Mesendoderm (in vitro differentiated cells): ENCODE results near the gene PCYT2.
A peak's percentile ranks its signal among the peaks of the same experiment; 100 is the strongest.

Experiments
- DNase-seq: peaks from one replicate; pipeline ENCODE4 v3.0.0; 2013
- H2AK5ac ChIP-seq: 2 replicates; pipeline ENCODE4 v1.6.1; 2013; ENCODE audit warnings: low read length, inconsistent platforms
- H2BK120ac ChIP-seq: 2 replicates; pipeline ENCODE4 v1.6.1; 2013; ENCODE audit warnings: low read depth, mild to moderate bottlenecking, low read length, moderate library complexity, mixed read lengths
- H2BK15ac ChIP-seq: replicated peaks from 2 replicates; pipeline ENCODE4 v1.6.1; 2013; ENCODE audit warnings: low read depth, mild to moderate bottlenecking, moderate library complexity
- H2BK5ac ChIP-seq: 2 replicates; pipeline ENCODE4 v1.6.1; 2013; ENCODE audit warnings: low read length, inconsistent platforms
- H3K18ac ChIP-seq: 2 replicates; pipeline ENCODE4 v1.6.1; 2013; ENCODE audit warnings: mild to moderate bottlenecking, low read length, mixed read lengths
- H3K23ac ChIP-seq: one replicate; pipeline ENCODE4 v1.6.1; 2013; ENCODE audit warnings: low read length
- H3K27ac ChIP-seq: 2 replicates; pipeline ENCODE4 v1.5.1; 2013; ENCODE audit warnings: low read depth, mild to moderate bottlenecking, inconsistent platforms, low read length, moderate library complexity
- H3K27me3 ChIP-seq: 2 replicates; pipeline ENCODE4 v1.6.1; 2013; ENCODE audit warnings: low read length, control low read depth, mild to moderate bottlenecking, inconsistent platforms; ENCODE audit not compliant: insufficient read depth, poor library complexity
- H3K36me3 ChIP-seq: 2 replicates; pipeline ENCODE4 v1.6.1; 2013; ENCODE audit warnings: low read length, inconsistent platforms; ENCODE audit not compliant: control insufficient read depth, insufficient read depth
- H3K4ac ChIP-seq: one replicate; pipeline ENCODE4 v1.6.1; 2013; ENCODE audit warnings: low read depth, mild to moderate bottlenecking, low read length, moderate library complexity
- H3K4me1 ChIP-seq: 2 replicates; pipeline ENCODE4 v1.6.1; 2013; ENCODE audit warnings: low read depth, low read length, inconsistent platforms; ENCODE audit not compliant: control insufficient read depth
- H3K4me2 ChIP-seq: 2 replicates; pipeline ENCODE4 v1.6.1; 2013; ENCODE audit warnings: low read length
- H3K4me3 ChIP-seq: 2 replicates; pipeline ENCODE4 v1.5.1; 2013; ENCODE audit warnings: mild to moderate bottlenecking, low read length
- H3K56ac ChIP-seq: one replicate; pipeline ENCODE4 v1.6.1; 2013; ENCODE audit warnings: low read length
- H3K79me1 ChIP-seq: 2 replicates; pipeline ENCODE4 v1.6.1; 2013; ENCODE audit warnings: low read length, inconsistent platforms
- H3K79me2 ChIP-seq: 2 replicates; pipeline ENCODE4 v1.6.1; 2013; ENCODE audit warnings: mild to moderate bottlenecking, low read length; ENCODE audit not compliant: control insufficient read depth, insufficient read depth
- H3K9ac ChIP-seq: 2 replicates; pipeline ENCODE4 v1.6.1; 2013; ENCODE audit warnings: low read length, inconsistent platforms
- H4K5ac ChIP-seq: one replicate; pipeline ENCODE4 v1.6.1; 2013; ENCODE audit warnings: low read length
- H4K8ac ChIP-seq: one replicate; pipeline ENCODE4 v1.6.1; 2013; ENCODE audit warnings: low read depth, mild to moderate bottlenecking, control low read depth, low read length, moderate library complexity
- WGBS: extraction: QIAGEN DNeasy Blood & Tissue Kit; methylation state at CpG from one replicate; pipeline ENCODE4 v1.1.7; 2013; ENCODE audit warnings: low lambda C conversion rate, missing lambda C conversion rate; ENCODE audit not compliant: insufficient coverage; ENCODE audit errors: extremely low coverage; 5-methylcytosine and 5-hydroxymethylcytosine counted together

The PCYT2 gene

DNA sequence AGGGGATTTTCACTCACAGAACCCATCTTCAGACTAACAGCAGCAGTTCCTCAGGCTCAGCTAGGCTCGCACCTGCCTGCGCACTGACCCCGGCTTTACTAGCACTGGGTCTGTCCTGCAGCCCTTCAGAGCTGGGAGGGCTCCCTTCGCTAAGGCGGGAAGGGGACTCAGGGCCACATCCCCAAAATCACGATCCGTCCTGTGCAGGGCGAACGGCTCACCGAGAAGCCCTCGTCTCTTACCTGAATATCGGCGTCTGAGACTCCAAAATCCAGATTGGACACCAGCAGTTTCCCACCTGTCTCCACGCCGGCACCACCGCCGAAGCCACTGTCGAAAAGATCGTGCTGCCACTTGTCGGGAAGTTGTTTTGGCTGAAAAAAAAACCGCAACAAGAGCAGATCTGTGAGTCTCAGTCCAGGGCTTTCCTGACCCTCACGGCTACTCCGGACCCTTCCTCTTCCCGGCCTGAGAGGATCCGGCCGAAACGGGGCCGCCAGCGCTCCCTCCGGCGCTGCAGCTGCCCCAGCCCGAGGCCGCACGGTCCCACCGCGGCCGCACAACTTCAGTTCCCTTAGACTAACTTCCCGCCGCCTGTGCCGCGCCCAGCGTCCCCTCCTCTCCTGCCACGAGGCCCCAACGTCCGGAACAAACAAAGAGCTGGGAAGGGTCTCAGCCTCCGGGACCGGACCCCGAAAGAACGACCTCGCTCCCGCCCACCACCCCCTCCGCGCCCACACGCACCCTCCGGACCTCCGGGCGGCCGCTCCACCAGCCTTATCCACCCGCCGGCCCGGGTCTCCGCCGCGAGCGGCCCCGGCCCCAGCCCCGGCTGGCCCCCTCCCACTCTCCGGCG, 20.5 kb downstream of the PCYT2 start:
- Histone ChIP-seq H3K4me3 (peak overlapping the region; percentile 94), H3K23ac (no peak overlapping the region), H4K8ac (no peak overlapping the region), H2BK120ac (no peak overlapping the region), H3K56ac (peak overlapping the region; percentile 96), H3K27ac (peak overlapping the region; percentile 46), H3K79me1 (peaks cover 34% of the 10 kb centered on the region), H3K27me3 (no peaks in the 10 kb centered on the region), H3K79me2 (peaks cover 40% of the 10 kb centered on the region), H3K4me1 (no peaks in the 10 kb centered on the region), H2BK15ac (no peak overlapping the region), H3K4ac (peak overlapping the region; percentile 99), H3K9ac (peak overlapping the region; percentile 98), H3K18ac (peak overlapping the region; percentile 97), H2BK5ac (no peak overlapping the region), H2AK5ac (peak overlapping the region; percentile 69), H4K5ac (no peak overlapping the region), H3K4me2 (peak overlapping the region; percentile 86), H3K36me3 (peaks cover 27% of the 10 kb centered on the region)
- no CpG with 5 or more reads among the region's 69 CpGs for WGBS
- DNase-seq, result no peak

- Histone ChIP-seq H3K23ac (no peak overlapping the region), H3K56ac (peak overlapping the region; percentile 34), H3K4me2 (no peak overlapping the region), H3K27ac (no peak overlapping the region), H3K27me3 (no peaks in the 10 kb centered on the region), H3K36me3 (peaks cover 29% of the 10 kb centered on the region), H4K8ac (no peak overlapping the region), H3K18ac (no peak overlapping the region), H3K9ac (peak overlapping the region; percentile 98), H2BK120ac (no peak overlapping the region), H2AK5ac (no peak overlapping the region), H3K4me1 (no peaks in the 10 kb centered on the region), H3K79me1 (peaks cover 36% of the 10 kb centered on the region), H3K79me2 (peaks cover 40% of the 10 kb centered on the region), H2BK5ac (no peak overlapping the region), H4K5ac (no peak overlapping the region), H2BK15ac (no peak overlapping the region), H3K4me3 (no peak overlapping the region), H3K4ac (no peak overlapping the region)
- WGBS, result no CpG with 5 or more reads among the region's 9 CpGs
- no peak for DNase-seq
These were observed 21.6 kb downstream of the PCYT2 start for GRCh38 chr17:81889602-81890001.

GRCh38 chr17:81888988-81889595, 22.1 kb downstream of the PCYT2 start:
- Histone ChIP-seq H4K5ac (no peak overlapping the region), H3K27me3 (no peaks in the 10 kb centered on the region), H3K4me1 (no peaks in the 10 kb centered on the region), H2AK5ac (no peak overlapping the region), H3K4me2 (no peak overlapping the region), H4K8ac (no peak overlapping the region), H2BK15ac (no peak overlapping the region), H3K27ac (no peak overlapping the region), H3K79me1 (peaks cover 34% of the 10 kb centered on the region), H3K18ac (no peak overlapping the region), H3K4me3 (no peak overlapping the region), H3K23ac (no peak overlapping the region), H3K79me2 (peaks cover 40% of the 10 kb centered on the region), H3K36me3 (peaks cover 30% of the 10 kb centered on the region), H3K9ac (no peak overlapping the region), H2BK120ac (no peak overlapping the region), H3K4ac (no peak overlapping the region), H3K56ac (no peak overlapping the region), H2BK5ac (no peak overlapping the region)
- DNase-seq, result no peak
- no CpG with 5 or more reads among the region's 16 CpGs for WGBS

DNA sequence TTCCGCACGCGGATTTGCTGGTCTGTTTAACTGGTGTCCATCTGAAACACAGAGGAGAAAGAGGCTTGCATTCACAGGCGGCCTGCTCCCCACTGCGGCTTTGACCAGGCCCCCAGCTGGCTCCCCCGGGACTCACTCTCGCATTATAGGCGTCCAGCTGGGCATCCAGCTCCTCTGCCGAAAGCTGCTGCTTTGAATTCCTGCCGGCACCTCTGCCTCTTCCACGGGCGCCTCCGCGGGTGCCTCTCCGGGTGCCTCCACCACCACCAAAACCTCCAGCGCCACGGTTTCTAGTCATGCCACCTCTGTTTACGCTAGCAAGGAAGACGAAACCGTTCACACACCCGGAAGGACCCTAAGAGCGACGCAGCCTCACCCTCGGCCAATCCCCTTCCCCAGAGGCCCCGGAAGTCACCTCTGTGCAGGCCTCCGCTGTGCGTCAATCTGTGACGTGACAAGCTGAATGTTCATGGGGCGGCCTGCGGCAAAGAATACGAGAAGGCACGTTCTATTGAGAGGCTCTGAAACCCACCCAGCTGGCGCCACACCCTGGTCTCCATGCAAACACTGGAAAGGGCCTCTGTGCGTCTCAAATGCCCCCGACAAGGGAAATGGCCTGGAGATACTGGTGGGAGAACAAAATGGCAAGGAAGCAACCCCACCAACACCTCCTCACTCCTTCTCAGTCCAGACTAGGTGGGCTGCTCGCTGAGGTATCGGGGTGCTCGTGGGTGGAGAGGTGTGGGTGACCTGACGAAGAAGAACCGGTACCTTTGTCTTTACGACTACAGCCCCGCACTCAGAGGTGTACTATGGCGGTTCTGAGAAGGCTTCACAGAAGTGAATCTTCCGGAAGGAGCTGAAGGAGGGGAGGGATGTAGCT, 22.9 kb downstream of the PCYT2 start:
- peaks cover 31% of the 10 kb centered on the region for H3K36me3 ChIP-seq
- no peak overlapping the region for H3K27ac ChIP-seq
- H2BK120ac ChIP-seq, result no peak overlapping the region
- H3K79me2 ChIP-seq, result peaks cover 40% of the 10 kb centered on the region
- no peak overlapping the region for H2AK5ac ChIP-seq
- no peak overlapping the region for H3K4me2 ChIP-seq
- no peak overlapping the region for H4K5ac ChIP-seq
- no peak for DNase-seq
- no peak overlapping the region for H4K8ac ChIP-seq
- H2BK5ac ChIP-seq, result no peak overlapping the region
- no peak overlapping the region for H3K56ac ChIP-seq
- H3K4ac ChIP-seq, result no peak overlapping the region
- no peak overlapping the region for H3K9ac ChIP-seq
- H2BK15ac ChIP-seq, result no peak overlapping the region
- no CpG with 5 or more reads among the region's 44 CpGs for WGBS
- no peaks in the 10 kb centered on the region for H3K4me1 ChIP-seq
- no peaks in the 10 kb centered on the region for H3K27me3 ChIP-seq
- peaks cover 34% of the 10 kb centered on the region for H3K79me1 ChIP-seq
- H3K18ac ChIP-seq, result no peak overlapping the region
- H3K23ac ChIP-seq, result no peak overlapping the region
- no peak overlapping the region for H3K4me3 ChIP-seq

GRCh38 chr17:81885869-81886548, 25.2 kb downstream of the PCYT2 start:
- no CpG with 5 or more reads among the region's 11 CpGs for WGBS
- Histone ChIP-seq H3K23ac (no peak overlapping the region), H3K27ac (no peak overlapping the region), H3K18ac (no peak overlapping the region), H2AK5ac (no peak overlapping the region), H2BK5ac (no peak overlapping the region), H3K79me2 (peaks cover 39% of the 10 kb centered on the region), H3K4me2 (no peak overlapping the region), H4K8ac (no peak overlapping the region), H3K4me1 (no peaks in the 10 kb centered on the region), H3K79me1 (peaks cover 34% of the 10 kb centered on the region), H4K5ac (no peak overlapping the region), H3K9ac (no peak overlapping the region), H3K27me3 (no peaks in the 10 kb centered on the region), H3K4me3 (no peak overlapping the region), H2BK120ac (no peak overlapping the region), H3K4ac (no peak overlapping the region), H3K36me3 (peaks cover 31% of the 10 kb centered on the region), H3K56ac (no peak overlapping the region), H2BK15ac (no peak overlapping the region)
- DNase-seq, result no peak
